Measurements from ENCODE around the gene THBS4.

THBS4 gene

GRCh38 chr5:80031109-80031508, 4.0 kb upstream of the THBS4 start:
- H3K4me3 ChIP-seq (ENCODE audit: low read depth, low read length), result no peak overlapping the region
- DNase-seq, result no peak
- H3K27me3 ChIP-seq, result peaks cover 47% of the 10 kb centered on the region
- H3K4me1 ChIP-seq, result no peaks in the 10 kb centered on the region
- no peaks in the 10 kb centered on the region for H3K36me3 ChIP-seq
- no peaks in the 10 kb centered on the region for H3K9me3 ChIP-seq
- no peak for TF ChIP-seq CTCF (IDR thresholded peaks at IDR 0.05; ENCODE audit: low read depth, low read length)

- no peak for TF ChIP-seq CTCF (IDR thresholded peaks at IDR 0.05; ENCODE audit: low read depth, low read length)
Observed at GRCh38 chr5:80033513-80033912, 1.6 kb upstream of the THBS4 start.

GRCh38 chr5:80034559-80034958, 589 bp upstream of the THBS4 start:
- DNase-seq, result no peak
- no peaks in the 10 kb centered on the region for H3K4me1 ChIP-seq
- H3K36me3 ChIP-seq, result no peaks in the 10 kb centered on the region; the same call in 1 of the 2 replicates
- H3K4me3 ChIP-seq (ENCODE audit: low read depth, low read length), result no peak overlapping the region
- H3K9me3 ChIP-seq, result no peaks in the 10 kb centered on the region
- TF ChIP-seq CTCF (IDR thresholded peaks at IDR 0.05; ENCODE audit: low read depth, low read length), result no peak
- peaks cover 72% of the 10 kb centered on the region for H3K27me3 ChIP-seq

More at GRCh38 chr5:80033513-80033912, 1.6 kb upstream of the THBS4 start:
- Histone ChIP-seq H3K4me3 (ENCODE audit: low read depth, low read length) (no peak overlapping the region), H3K27me3 (peaks cover 62% of the 10 kb centered on the region), H3K4me1 (no peaks in the 10 kb centered on the region), H3K9me3 (no peaks in the 10 kb centered on the region), H3K36me3 (no peaks in the 10 kb centered on the region; the same call in 1 of the 2 replicates)
- DNase-seq, result no peak

- no peaks in the 10 kb centered on the region for H3K4me1 ChIP-seq
- H3K4me3 ChIP-seq (ENCODE audit: low read depth, low read length), result no peak overlapping the region
- no peaks in the 10 kb centered on the region for H3K9me3 ChIP-seq
- DNase-seq, result no peak
- TF ChIP-seq CTCF (IDR thresholded peaks at IDR 0.05; ENCODE audit: low read depth, low read length), result no peak
- peaks cover 81% of the 10 kb centered on the region for H3K27me3 ChIP-seq
- H3K36me3 ChIP-seq, result no peaks in the 10 kb centered on the region; the same call in 1 of the 2 replicates
Observed at GRCh38 chr5:80035839-80036238, 691 bp downstream of the THBS4 start.

GRCh38 chr5:80036615-80037014, 1.5 kb downstream of the THBS4 start:
- Histone ChIP-seq H3K4me1 (no peaks in the 10 kb centered on the region), H3K36me3 (no peaks in the 10 kb centered on the region; the same call in 1 of the 2 replicates), H3K9me3 (no peaks in the 10 kb centered on the region), H3K4me3 (ENCODE audit: low read depth, low read length) (no peak overlapping the region), H3K27me3 (peaks cover 88% of the 10 kb centered on the region)
- TF ChIP-seq CTCF (IDR thresholded peaks at IDR 0.05; ENCODE audit: low read depth, low read length), result no peak
- DNase-seq, result no peak

GRCh38 chr5:80037366-80037765, 2.2 kb downstream of the THBS4 start:
- Histone ChIP-seq H3K4me3 (ENCODE audit: low read depth, low read length) (no peak overlapping the region), H3K27me3 (peaks cover 96% of the 10 kb centered on the region), H3K36me3 (no peaks in the 10 kb centered on the region; the same call in 1 of the 2 replicates), H3K9me3 (no peaks in the 10 kb centered on the region), H3K4me1 (no peaks in the 10 kb centered on the region)
- TF ChIP-seq CTCF (IDR thresholded peaks at IDR 0.05; ENCODE audit: low read depth, low read length), result no peak
- no peak for DNase-seq
